GM23338 (cell line): ENCODE measurements around the gene KIAA2012. TPM values are rescaled to one million over a fixed set of nuclear protein-coding genes. Genes with fewer than 3 reads are reported as not detected.
A peak's percentile ranks its signal among the peaks of the same experiment; 100 is the strongest.

Experiments used
- ATAC-seq: fragments of 200-7000 bp; cut with Tn5 transposase; 3 replicates; pipeline ENCODE4 v1.9.1; 2020
- DNase-seq: peaks from one replicate; pipeline ENCODE4 v3.0.0-alpha.2; 2015; ENCODE audit warnings: low spot score
- H2AFZ ChIP-seq: fragments of 200-600 bp; sonication (generic); 2 replicates; pipeline ENCODE4 v1.8.0; 2016; ENCODE audit warnings: antibody characterized with exemption, mild to moderate bottlenecking, moderate library complexity
- H3F3A ChIP-seq: fragments of 200-600 bp; sonication (generic); replicated peaks from 2 replicates; pipeline ENCODE4 v1.8.0; 2017; ENCODE audit warnings: antibody characterized with exemption, mixed run types, low read depth
- H3K27ac ChIP-seq: fragments of 200-600 bp; sonication (generic); 2 replicates; pipeline ENCODE4 v1.6.1; 2016; ENCODE audit warnings: low read depth
- H3K27me3 ChIP-seq: fragments of 200-600 bp; sonication (generic); 2 replicates; pipeline ENCODE4 v1.8.0; 2016; ENCODE audit warnings: mild to moderate bottlenecking, mixed run types, moderate library complexity; ENCODE audit not compliant: insufficient read depth
- H3K36me3 ChIP-seq: fragments of 200-600 bp; sonication (generic); 2 replicates; pipeline ENCODE4 v1.8.0; 2016; ENCODE audit warnings: mild to moderate bottlenecking; ENCODE audit not compliant: insufficient read depth
- H3K4me1 ChIP-seq: fragments of 200-600 bp; sonication (generic); 2 replicates; pipeline ENCODE4 v1.8.0; 2016; ENCODE audit warnings: mild to moderate bottlenecking, moderate library complexity; ENCODE audit not compliant: insufficient read depth
- H3K4me2 ChIP-seq: fragments of 200-600 bp; sonication (generic); 2 replicates; pipeline ENCODE4 v1.7.1; 2017; ENCODE audit warnings: mixed run types
- H3K4me3 ChIP-seq: fragments of 200-600 bp; sonication (generic); 2 replicates; pipeline ENCODE4 v1.6.1; 2016; ENCODE audit warnings: mixed run types
- H3K79me2 ChIP-seq: fragments of 200-600 bp; sonication (generic); replicated peaks from 2 replicates; pipeline ENCODE4 v1.8.0; 2017; ENCODE audit warnings: mild to moderate bottlenecking; ENCODE audit not compliant: insufficient read depth
- H3K9me2 ChIP-seq: fragments of 200-600 bp; sonication (generic); 2 replicates; pipeline ENCODE4 v1.8.0; 2017; ENCODE audit not compliant: insufficient read depth
- H4K20me1 ChIP-seq: fragments of 200-600 bp; sonication (generic); replicated peaks from 2 replicates; pipeline ENCODE4 v1.8.0; 2017; ENCODE audit warnings: mild to moderate bottlenecking; ENCODE audit not compliant: insufficient read depth
- H3K27ac Mint-ChIP-seq: 2 replicates; pipeline ENCODE4 v1.8.0; 2020; ENCODE audit warnings: inconsistent platforms, mild to moderate bottlenecking, moderate library complexity, mixed read lengths
- H3K27me3 Mint-ChIP-seq: 3 replicates; pipeline ENCODE4 v1.8.0; 2022; ENCODE audit warnings: low read depth, mild to moderate bottlenecking, moderate library complexity, mixed read lengths, inconsistent platforms; ENCODE audit not compliant: insufficient read depth, poor library complexity
- H3K36me3 Mint-ChIP-seq: 3 replicates; pipeline ENCODE4 v1.8.0; 2021; ENCODE audit warnings: low read depth, mild to moderate bottlenecking, inconsistent platforms, moderate library complexity, mixed read lengths
- H3K4me1 Mint-ChIP-seq: 3 replicates; pipeline ENCODE4 v1.8.0; 2020; ENCODE audit warnings: mild to moderate bottlenecking, inconsistent platforms, mixed read lengths
- H3K4me3 Mint-ChIP-seq: 3 replicates; pipeline ENCODE4 v1.8.0; 2021; ENCODE audit warnings: moderate library complexity, mild to moderate bottlenecking, inconsistent platforms, mixed read lengths
- H3K9me3 Mint-ChIP-seq: 3 replicates; pipeline ENCODE4 v1.8.0; 2020; ENCODE audit warnings: moderate library complexity, mild to moderate bottlenecking, inconsistent platforms, mixed read lengths
- CREB1 ChIP-seq: fragments of 250-450 bp; sonication (Bioruptor Pico); IDR thresholded peaks from 2 replicates; pipeline ENCODE4 v1.5.0; 2020; ENCODE audit warnings: low read depth, mild to moderate bottlenecking, moderate library complexity
- EZH2 ChIP-seq: fragments of 200-600 bp; sonication (generic); IDR thresholded peaks from one replicate; pipeline ENCODE4 v1.8.0; 2017; ENCODE audit warnings: antibody characterized with exemption, mild to moderate bottlenecking, low read depth; ENCODE audit not compliant: unreplicated experiment
- EZH2phosphoT487 ChIP-seq: fragments of 200-600 bp; sonication (generic); IDR thresholded peaks from one replicate; pipeline ENCODE4 v1.8.1; 2018; ENCODE audit warnings: antibody characterized with exemption; ENCODE audit not compliant: unreplicated experiment
- JUNB ChIP-seq: IDR thresholded peaks from one replicate; pipeline ENCODE4 v1.6.1; 2016; ENCODE audit warnings: antibody characterized with exemption; ENCODE audit not compliant: unreplicated experiment
- NANOG ChIP-seq: IDR thresholded peaks from 2 replicates; pipeline ENCODE4 v1.6.1; 2016; ENCODE audit warnings: antibody characterized with exemption, borderline replicate concordance
- POLR2AphosphoS5 ChIP-seq: IDR thresholded peaks from 2 replicates; pipeline ENCODE4 v1.6.1; 2016; ENCODE audit warnings: antibody characterized with exemption, low read depth
- STAT1 ChIP-seq: IDR thresholded peaks from one replicate; pipeline ENCODE4 v1.6.1; 2016; ENCODE audit warnings: antibody characterized with exemption; ENCODE audit not compliant: unreplicated experiment
- ZNF331 ChIP-seq: fragments of 250-450 bp; sonication (Bioruptor Pico); IDR thresholded peaks from 2 replicates; pipeline ENCODE4 v1.5.0; 2020; ENCODE audit warnings: low read depth, mild to moderate bottlenecking, moderate library complexity
- polyA plus RNA-seq: library from polyadenylated mRNA; unstranded; fragments of >200 nt; fragmentation: Nextera tagmentation; extraction: Ambion mirVana; gene quantifications from 2 replicates; pipeline ENCODE4 v1.2.1, GENCODE V29; 2016
- total RNA-seq: library from RNA; depleted of rRNA; stranded (reverse); fragments of >200 nt; shearing (Covaris generic); gene quantifications from 2 replicates; pipeline ENCODE4 v1.2.3, GENCODE V29; 2014

KIAA2012 gene
- total and polyA plus RNA-seq, 2 experiments from 2014 or later, result 0.03 to 0.08 TPM

GRCh38 chr2:202039278-202040078 lies 33.6 kb upstream of the KIAA2012 start:
- peak overlapping the region; percentile 88 for H3K4me2 ChIP-seq
- H2AFZ ChIP-seq, result no peak overlapping the region
- Mint-ChIP-seq H3K4me1 (peaks cover 29% of the 10 kb centered on the region; the same call in 2 of the 3 replicates), H3K9me3 (no peaks in the 10 kb centered on the region), H3K27me3 (peaks cover 4% of the 10 kb centered on the region), H3K36me3 (peaks cover 20% of the 10 kb centered on the region), H3K27ac (peak overlapping the region; percentile 85), H3K4me3 (no peak overlapping the region)
- TF ChIP-seq NANOG (0 out of 2 replicates have a peak, but pooled peaks have one; percentile 4), POLR2AphosphoS5 (peak; percentile 36), CREB1 (CRISPR knock-in tag) (no peak)
- ATAC-seq, result peak; percentile 37
- peaks cover 20% of the 10 kb centered on the region; the same call in 1 of the 2 replicates for H3K36me3 ChIP-seq
- H3K79me2 ChIP-seq, result peaks cover 49% of the 10 kb centered on the region
- peaks cover 15% of the 10 kb centered on the region for H3K4me1 ChIP-seq
- peak overlapping the region; percentile 81 for H3K27ac ChIP-seq
- H3K4me3 ChIP-seq, result peak overlapping the region; percentile 97
- DNase-seq, result peak; percentile 67
- H3K27me3 ChIP-seq, result no peaks in the 10 kb centered on the region
- H3F3A ChIP-seq, result peaks cover 24% of the 10 kb centered on the region
- H3K9me2 ChIP-seq, result no peaks in the 10 kb centered on the region
- peaks cover 26% of the 10 kb centered on the region for H4K20me1 ChIP-seq

DNA sequence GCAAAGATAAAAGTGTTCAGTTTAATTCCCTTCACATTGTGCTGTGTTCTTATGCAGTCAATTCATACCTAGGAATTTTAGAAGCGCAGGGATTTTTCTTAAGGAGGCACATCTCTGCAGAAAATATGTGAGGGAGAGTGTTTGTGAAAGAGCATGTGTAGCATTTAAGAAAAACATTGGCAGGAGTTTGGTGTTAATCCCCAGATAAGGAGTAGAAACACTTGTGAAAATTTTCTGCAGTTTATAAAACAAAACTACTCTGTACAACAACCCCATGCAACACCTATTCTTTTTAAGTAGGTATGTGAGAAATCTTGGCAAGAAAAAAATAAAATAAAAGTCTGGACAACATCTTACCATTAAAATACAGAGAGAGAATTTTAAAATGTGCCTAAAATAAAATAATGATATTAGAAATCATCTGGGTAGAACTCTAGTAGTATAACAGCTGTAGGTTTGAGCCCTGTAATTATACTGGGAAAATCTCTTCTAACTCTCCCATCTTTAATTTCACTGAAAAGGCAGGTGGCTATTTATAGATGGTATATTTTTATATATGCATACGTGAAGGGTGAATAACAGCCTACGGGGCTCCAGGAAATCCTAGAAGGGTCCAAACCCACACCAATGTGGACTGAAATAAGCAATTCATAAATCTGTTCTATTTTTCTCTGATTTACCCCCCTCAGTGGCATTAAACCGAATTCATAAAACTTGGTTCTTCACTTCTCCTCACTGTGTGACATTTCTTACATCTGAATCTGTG lies 32.8 kb upstream of the KIAA2012 start:
- Mint-ChIP-seq H3K4me1 (peaks cover 29% of the 10 kb centered on the region; the same call in 2 of the 3 replicates), H3K4me3 (no peak overlapping the region; the same call in 2 of the 3 replicates), H3K27me3 (no peaks in the 10 kb centered on the region), H3K9me3 (no peaks in the 10 kb centered on the region), H3K27ac (peak overlapping the region; percentile 85; the same call in 1 of the 2 replicates), H3K36me3 (peaks cover 16% of the 10 kb centered on the region)
- no peak for ATAC-seq
- Histone ChIP-seq H3K27me3 (no peaks in the 10 kb centered on the region), H3K36me3 (peaks cover 20% of the 10 kb centered on the region; the same call in 1 of the 2 replicates), H4K20me1 (peaks cover 26% of the 10 kb centered on the region), H2AFZ (no peak overlapping the region), H3F3A (peaks cover 24% of the 10 kb centered on the region), H3K4me3 (no peak overlapping the region), H3K9me2 (no peaks in the 10 kb centered on the region), H3K4me1 (peaks cover 15% of the 10 kb centered on the region), H3K79me2 (peaks cover 41% of the 10 kb centered on the region), H3K4me2 (0 out of 2 replicates have a peak overlapping the region, but pooled peaks have one; percentile 7), H3K27ac (0 out of 2 replicates have a peak overlapping the region, but pooled peaks have one; percentile 1)
- no peak for DNase-seq
- TF ChIP-seq EZH2phosphoT487, result no peak
- no peak for TF ChIP-seq NANOG
- TF ChIP-seq POLR2AphosphoS5, result no peak
- no peak for TF ChIP-seq ZNF331 (CRISPR knock-in tag)
- no peak for TF ChIP-seq STAT1

GRCh38 chr2:202042444-202042843 lies 30.6 kb upstream of the KIAA2012 start:
- Histone ChIP-seq H2AFZ (no peak overlapping the region), H3K79me2 (peaks cover 19% of the 10 kb centered on the region), H3K4me3 (no peak overlapping the region), H3K9me2 (no peaks in the 10 kb centered on the region), H3F3A (peaks cover 16% of the 10 kb centered on the region; the same call in 1 of the 2 replicates), H3K27ac (no peak overlapping the region), H3K27me3 (no peaks in the 10 kb centered on the region), H3K36me3 (peaks cover 8% of the 10 kb centered on the region; the same call in 1 of the 2 replicates), H3K4me2 (no peak overlapping the region), H3K4me1 (peaks cover 15% of the 10 kb centered on the region), H4K20me1 (peaks cover 13% of the 10 kb centered on the region)
- Mint-ChIP-seq H3K27ac (no peak overlapping the region), H3K9me3 (no peaks in the 10 kb centered on the region), H3K4me3 (no peak overlapping the region), H3K4me1 (peaks cover 29% of the 10 kb centered on the region), H3K36me3 (peaks cover 16% of the 10 kb centered on the region), H3K27me3 (peaks cover 2% of the 10 kb centered on the region)
- DNase-seq (no peak), ATAC-seq (no peak)
- TF ChIP-seq EZH2phosphoT487, result no peak
- TF ChIP-seq CREB1 (CRISPR knock-in tag), result no peak
- no peak for TF ChIP-seq JUNB
- no peak for TF ChIP-seq ZNF331 (CRISPR knock-in tag)
- no peak for TF ChIP-seq EZH2
